Muscle of leg (tissue), 11 donors: Measurements from ENCODE around the gene PLA2G6. TPM values are rescaled to one million over a fixed set of nuclear protein-coding genes. Genes with fewer than 3 reads are reported as not detected.

Source experiments
- DNase-seq: peaks from one replicate; pipeline ENCODE4 v3.0.0; 2013
- H3K27ac ChIP-seq: one replicate; pipeline ENCODE4 v1.5.1; 2013; ENCODE audit warnings: mild to moderate bottlenecking, low read length, control low read depth
- H3K27me3 ChIP-seq: one replicate; pipeline ENCODE4 v1.6.1; 2013; ENCODE audit warnings: low read length; ENCODE audit not compliant: control insufficient read depth, insufficient read depth
- H3K36me3 ChIP-seq: one replicate; pipeline ENCODE4 v1.6.1; 2013; ENCODE audit warnings: low read length; ENCODE audit not compliant: control insufficient read depth, insufficient read depth
- H3K4me1 ChIP-seq: one replicate; pipeline ENCODE4 v1.6.1; 2013; ENCODE audit warnings: low read length; ENCODE audit not compliant: control insufficient read depth, insufficient read depth
- H3K4me3 ChIP-seq: one replicate; pipeline ENCODE4 v1.5.1; 2013; ENCODE audit warnings: low read length, control low read depth
- H3K9me3 ChIP-seq: replicated peaks from 2 replicates; pipeline ENCODE4 v1.6.1; 2013; ENCODE audit warnings: low read depth, low read length; ENCODE audit not compliant: control insufficient read depth
- WGBS: methylation state at CpG from one replicate; pipeline ENCODE4 v1.1.5; 2013; ENCODE audit warnings: missing lambda C conversion rate; ENCODE audit not compliant: insufficient coverage; 5-methylcytosine and 5-hydroxymethylcytosine counted together
- polyA plus RNA-seq, 8 donors: library from polyadenylated mRNA; unstranded; fragments of 120-200 nt; gene quantifications; one replicate each; pipeline versions ENCODE4 v1.2.1 to v1.2.3, GENCODE V29; 2013; ENCODE audit warnings: inconsistent platforms in 1 of 8, low replicate concordance in 1 of 8; ENCODE audit not compliant: insufficient read length in 8 of 8, insufficient read depth in 1 of 8
- total RNA-seq: library from RNA; stranded (reverse); fragments of 120-200 nt; gene quantifications from one replicate; pipeline ENCODE4 v1.2.4, GENCODE V29; 2013

Gene PLA2G6
- total and polyA plus RNA-seq, 9 donors = 6.3 to 14.2 (median 10.1) TPM

DNA sequence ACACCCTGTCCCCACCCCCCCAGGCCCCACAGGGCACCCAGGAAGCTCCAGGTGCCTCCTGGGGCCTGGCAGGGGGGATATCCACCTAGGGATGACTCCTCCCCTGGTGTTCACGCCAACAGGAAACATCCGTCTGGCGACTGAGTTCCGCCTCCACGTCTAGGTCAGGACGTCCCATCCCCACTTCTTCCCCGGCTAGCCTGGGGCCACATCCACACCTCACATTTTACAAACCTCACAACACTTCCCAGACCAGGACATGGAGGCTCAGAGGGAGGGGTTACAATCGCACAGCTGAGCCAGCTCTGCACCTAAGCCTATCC, 41.1 kb upstream of the PLA2G6 start:
- no peaks in the 10 kb centered on the region for H3K27me3 ChIP-seq
- WGBS = no CpG with 5 or more reads among the region's 8 CpGs
- no peaks in the 10 kb centered on the region for H3K9me3 ChIP-seq
- H3K4me1 ChIP-seq = peaks cover 41% of the 10 kb centered on the region
- H3K4me3 ChIP-seq = no peak overlapping the region
- H3K36me3 ChIP-seq = peaks cover 76% of the 10 kb centered on the region
- H3K27ac ChIP-seq = no peak overlapping the region
- no peak for DNase-seq

DNA sequence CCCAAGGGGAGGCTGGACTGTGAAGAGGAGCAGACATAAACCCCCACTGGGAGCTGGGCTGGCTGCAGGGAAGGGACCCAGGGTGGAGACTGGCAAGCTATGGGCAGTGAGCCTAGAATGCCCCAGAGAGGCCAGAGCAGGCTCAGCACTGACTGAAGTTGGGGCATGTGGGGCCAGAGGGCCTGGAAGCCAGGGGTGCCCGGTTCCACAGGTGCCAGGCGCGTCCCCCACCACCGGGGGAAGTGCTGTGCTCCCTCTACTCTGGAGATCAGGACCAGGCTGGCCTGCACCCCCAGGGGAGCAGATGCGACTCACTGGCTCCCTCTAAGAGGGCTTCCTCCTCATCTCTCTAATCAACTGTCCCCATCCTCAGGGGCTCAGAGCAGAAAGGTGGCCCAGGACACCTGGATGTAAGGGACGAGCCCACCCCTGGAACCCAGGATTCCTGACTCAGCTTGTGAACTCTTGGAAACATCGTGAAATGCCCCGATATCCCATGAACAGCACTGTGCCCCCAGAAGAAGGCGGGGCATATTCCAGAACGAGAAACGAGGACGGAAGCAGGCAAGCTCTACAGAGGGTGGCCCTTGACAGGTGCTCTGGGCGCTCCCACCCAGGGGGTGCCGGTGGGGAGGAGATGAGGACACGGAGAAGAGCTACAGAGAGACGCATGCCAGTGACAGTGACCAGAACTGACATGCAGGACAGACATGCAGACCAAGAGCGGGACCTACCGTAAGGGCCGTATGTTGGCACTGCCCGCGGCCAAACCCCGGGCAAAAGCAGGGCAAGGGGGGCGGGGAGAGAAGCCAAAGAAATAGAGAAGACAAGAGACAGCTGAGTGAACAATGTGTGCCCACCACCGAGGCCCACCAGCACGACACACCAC, 40.5 kb upstream of the PLA2G6 start:
- H3K4me1 ChIP-seq = peaks cover 37% of the 10 kb centered on the region
- H3K4me3 ChIP-seq = no peak overlapping the region
- WGBS = 83% methylated on average over 18 of the region's 25 CpGs
- peaks cover 70% of the 10 kb centered on the region for H3K36me3 ChIP-seq
- H3K27ac ChIP-seq = no peak overlapping the region
- no peaks in the 10 kb centered on the region for H3K9me3 ChIP-seq
- no peak for DNase-seq
- H3K27me3 ChIP-seq = no peaks in the 10 kb centered on the region

DNA sequence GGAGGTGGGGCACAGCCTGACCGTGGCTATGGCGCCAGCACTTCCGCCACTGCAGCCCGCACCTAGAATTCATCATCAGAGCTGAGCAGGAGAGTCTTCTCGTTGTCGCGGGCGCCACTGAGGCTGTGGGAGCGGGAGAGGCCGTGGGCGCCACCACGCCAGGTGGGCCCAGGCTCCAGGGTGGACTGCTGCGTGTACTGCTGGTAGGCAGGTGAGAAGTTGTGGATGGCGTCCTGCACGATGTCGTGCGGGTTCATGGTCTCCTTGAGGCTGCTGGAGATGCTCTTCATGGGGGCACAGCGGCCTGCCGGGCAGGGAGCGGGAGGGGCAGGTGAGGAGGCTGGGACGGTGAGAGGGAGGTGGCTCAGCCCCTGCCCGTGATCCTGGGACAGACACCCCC, 39.8 kb upstream of the PLA2G6 start:
- DNase-seq = no peak
- 92% methylated on average over 17 of the region's 22 CpGs for WGBS
- Histone ChIP-seq H3K36me3 (peaks cover 63% of the 10 kb centered on the region), H3K4me1 (peaks cover 37% of the 10 kb centered on the region), H3K27ac (no peak overlapping the region), H3K4me3 (no peak overlapping the region), H3K27me3 (no peaks in the 10 kb centered on the region), H3K9me3 (no peaks in the 10 kb centered on the region)

DNA sequence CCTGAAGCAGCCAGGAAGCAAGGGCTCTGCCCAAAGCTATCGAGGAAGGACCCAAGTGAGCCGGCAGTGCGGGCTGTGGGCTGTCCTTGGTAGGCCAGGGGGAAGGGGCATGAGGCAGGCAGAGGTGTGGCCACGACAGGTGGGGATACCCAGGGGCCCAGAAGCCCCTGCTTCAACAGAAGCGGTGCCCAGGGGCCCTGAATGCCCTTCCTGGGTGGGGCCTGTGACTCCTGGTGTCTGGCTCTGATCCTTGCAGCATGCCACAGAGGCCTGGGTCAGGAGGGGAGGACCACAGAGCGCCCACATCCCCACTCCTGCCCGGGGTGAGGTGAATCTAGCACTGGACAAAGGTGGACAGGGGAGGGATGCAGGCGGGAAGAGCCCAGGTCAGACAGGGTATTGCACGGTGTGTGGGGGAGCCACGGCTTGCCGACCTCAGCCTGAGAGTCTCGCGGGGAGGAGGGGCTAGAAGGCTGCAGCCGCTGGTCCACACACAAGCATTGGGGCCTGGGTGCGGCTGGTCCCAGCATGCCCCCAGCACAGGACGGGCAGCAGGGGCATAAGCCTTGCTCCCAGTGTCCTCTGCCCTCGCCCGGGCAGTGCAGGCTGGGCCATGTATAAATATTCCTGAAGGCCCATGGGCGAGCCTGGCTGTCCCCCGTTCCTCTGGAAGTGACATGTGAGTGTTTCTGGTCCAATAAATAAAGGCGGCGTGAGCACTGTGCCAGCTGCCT, 39.2 kb upstream of the PLA2G6 start:
- Histone ChIP-seq H3K4me3 (no peak overlapping the region), H3K27ac (peak overlapping the region; percentile 88), H3K9me3 (no peaks in the 10 kb centered on the region), H3K36me3 (peaks cover 57% of the 10 kb centered on the region), H3K4me1 (peaks cover 37% of the 10 kb centered on the region), H3K27me3 (no peaks in the 10 kb centered on the region)
- DNase-seq = no peak
- WGBS = 71% methylated on average over 20 of the region's 22 CpGs

DNA sequence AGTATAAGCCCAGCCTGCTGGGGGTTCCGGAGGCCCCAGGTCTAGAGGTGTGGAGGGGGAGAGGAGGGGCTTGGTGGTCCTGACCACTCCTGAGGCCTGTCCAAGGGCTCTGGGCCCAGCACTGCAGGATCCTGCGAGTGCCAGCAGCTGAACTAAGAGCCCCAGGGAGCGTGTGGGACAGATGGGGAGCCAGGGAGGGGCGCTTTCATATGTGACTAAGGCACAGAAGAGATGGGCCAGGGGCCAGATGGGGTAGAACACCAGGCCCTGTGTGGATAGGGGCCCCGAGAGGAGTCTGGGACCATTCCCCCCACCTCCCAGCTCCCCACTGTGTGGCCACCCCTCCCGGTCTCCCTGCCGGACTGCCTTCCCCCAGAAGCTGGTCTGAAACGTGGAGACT, 38.5 kb upstream of the PLA2G6 start:
- H3K4me3 ChIP-seq = no peak overlapping the region
- peaks cover 50% of the 10 kb centered on the region for H3K36me3 ChIP-seq
- H3K9me3 ChIP-seq = no peaks in the 10 kb centered on the region
- peaks cover 41% of the 10 kb centered on the region for H3K4me1 ChIP-seq
- no peaks in the 10 kb centered on the region for H3K27me3 ChIP-seq
- WGBS = 57% methylated on average over 4 of the region's 8 CpGs
- DNase-seq = no peak
- H3K27ac ChIP-seq = peak overlapping the region; percentile 88

DNA sequence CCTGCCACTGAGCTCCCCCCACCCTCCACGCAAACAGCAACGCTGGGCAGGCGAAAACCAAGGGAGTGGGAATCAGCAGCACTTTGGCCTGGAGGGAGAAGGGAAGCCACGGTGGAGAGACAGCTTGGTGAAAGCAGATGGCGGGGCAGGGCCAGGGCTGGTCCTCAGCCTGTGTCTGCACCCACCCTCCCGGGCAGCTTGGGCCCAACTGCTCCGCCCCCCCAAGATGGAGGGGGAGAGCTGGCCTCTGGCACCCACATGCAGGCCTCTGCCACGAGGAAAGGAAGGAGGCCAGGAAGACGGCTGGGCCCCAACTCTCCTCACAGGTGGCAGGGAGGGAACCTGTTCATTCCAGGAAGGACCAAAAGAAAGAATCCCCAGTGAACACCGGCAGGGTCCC, 38.0 kb upstream of the PLA2G6 start:
- Histone ChIP-seq H3K4me1 (peaks cover 47% of the 10 kb centered on the region), H3K4me3 (no peak overlapping the region), H3K36me3 (peaks cover 45% of the 10 kb centered on the region), H3K27me3 (no peaks in the 10 kb centered on the region), H3K9me3 (no peaks in the 10 kb centered on the region), H3K27ac (peak overlapping the region; percentile 88)
- no peak for DNase-seq
- WGBS = 60% methylated on average over 4 of the region's 10 CpGs

DNA sequence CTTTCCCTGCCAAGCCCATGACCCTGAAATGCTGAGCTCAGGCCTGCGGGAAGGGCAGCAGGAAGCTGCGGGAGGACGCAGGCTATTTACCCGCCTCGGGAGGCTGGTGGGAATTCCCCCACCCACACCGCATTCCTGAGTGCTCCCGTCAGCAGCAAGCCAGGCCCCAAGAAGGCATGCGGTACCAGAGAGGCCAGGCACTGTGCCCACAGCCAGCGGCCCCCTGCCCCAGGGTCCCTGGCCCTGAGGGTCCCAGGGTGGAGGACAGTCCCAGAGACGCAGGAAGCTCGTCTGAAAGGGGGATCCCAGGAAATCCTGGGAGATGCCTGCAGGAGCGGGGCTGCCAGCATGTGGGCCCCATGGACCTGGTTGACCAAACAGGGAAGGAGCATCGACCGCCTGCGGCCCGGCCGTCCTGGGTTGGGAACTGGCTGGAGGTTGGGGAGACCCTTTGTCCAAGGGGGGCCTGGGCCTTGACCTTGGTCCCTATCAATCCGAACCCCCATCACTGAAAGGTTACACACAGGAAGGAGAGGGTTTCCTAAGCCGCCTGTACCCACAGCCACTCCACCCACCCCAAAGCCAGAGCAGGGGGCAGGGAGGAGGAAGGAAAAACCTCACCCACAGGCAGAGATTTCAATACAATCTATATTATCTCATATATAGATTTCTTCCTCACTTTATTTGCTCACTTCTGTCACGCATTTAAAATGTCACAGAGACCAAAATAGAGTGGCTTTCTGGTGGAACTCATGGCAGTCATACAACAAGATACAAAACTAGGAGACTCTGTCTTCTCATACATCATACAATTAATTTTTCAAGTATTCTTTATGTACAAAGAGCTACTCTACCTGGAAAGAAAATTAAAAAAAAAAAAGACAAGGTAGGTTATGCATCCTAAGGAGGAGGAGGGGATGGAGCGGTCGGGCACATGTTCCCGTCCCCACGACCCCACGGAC, 37.3 kb upstream of the PLA2G6 start:
- H3K36me3 ChIP-seq = peaks cover 40% of the 10 kb centered on the region

DNA sequence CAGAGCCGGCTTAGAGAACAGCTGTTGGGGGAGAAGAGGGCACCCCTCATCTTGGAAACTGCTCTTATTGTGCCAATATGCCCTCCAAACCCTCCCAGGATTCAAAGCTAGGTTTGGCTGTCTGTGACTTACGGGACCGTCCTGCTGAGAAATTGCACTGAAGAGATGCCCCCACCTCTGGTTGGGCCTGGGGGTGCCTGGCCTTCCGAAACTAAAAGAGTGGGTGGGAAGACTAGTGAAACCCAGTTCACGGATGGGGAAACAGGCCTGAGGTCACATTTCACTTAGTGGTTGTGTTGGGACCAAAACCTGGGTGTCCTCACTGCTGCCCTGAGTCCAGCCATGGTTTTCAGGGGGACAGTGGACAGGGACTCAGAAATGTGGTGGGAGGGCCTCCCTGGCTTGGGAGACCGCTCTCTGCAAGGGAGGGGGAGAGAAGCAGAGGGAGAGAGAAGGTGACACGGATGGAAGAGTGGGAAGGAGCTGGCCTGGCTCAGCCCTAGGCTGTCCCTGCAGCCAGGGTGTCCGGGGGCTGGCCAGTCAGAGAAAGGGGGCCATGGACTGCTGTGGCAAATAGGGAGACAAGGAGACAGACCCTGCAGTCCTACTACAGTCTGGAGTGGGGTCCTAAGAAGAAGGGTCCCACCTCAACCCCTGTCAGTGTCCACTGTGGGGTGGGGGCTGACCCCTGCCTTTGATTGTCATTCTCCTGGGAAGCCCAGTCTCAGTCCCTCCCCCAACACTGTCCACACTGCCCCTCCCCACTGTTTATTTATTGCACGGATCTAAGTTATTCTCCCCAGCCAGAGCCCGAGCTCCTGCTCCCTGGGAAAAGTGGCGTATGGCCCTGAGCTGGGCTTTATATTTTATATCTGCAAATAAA, 33.8 kb upstream of the PLA2G6 start:
- Histone ChIP-seq H3K4me3 (no peak overlapping the region), H3K4me1 (peaks cover 42% of the 10 kb centered on the region), H3K27me3 (peaks cover 5% of the 10 kb centered on the region), H3K27ac (no peak overlapping the region), H3K36me3 (peaks cover 6% of the 10 kb centered on the region), H3K9me3 (no peaks in the 10 kb centered on the region)
- 56% methylated on average over 4 of the region's 11 CpGs for WGBS
- no peak for DNase-seq

More for the DNA sequence above, 37.3 kb upstream of the PLA2G6 start:
- H3K4me3 ChIP-seq = no peak overlapping the region
- peaks cover 2% of the 10 kb centered on the region for H3K27me3 ChIP-seq
- H3K27ac ChIP-seq = peak overlapping the region; percentile 88
- no peaks in the 10 kb centered on the region for H3K9me3 ChIP-seq
- H3K4me1 ChIP-seq = peaks cover 52% of the 10 kb centered on the region
- WGBS = 21% methylated on average over 10 of the region's 25 CpGs
- DNase-seq = peak; percentile 80

DNA sequence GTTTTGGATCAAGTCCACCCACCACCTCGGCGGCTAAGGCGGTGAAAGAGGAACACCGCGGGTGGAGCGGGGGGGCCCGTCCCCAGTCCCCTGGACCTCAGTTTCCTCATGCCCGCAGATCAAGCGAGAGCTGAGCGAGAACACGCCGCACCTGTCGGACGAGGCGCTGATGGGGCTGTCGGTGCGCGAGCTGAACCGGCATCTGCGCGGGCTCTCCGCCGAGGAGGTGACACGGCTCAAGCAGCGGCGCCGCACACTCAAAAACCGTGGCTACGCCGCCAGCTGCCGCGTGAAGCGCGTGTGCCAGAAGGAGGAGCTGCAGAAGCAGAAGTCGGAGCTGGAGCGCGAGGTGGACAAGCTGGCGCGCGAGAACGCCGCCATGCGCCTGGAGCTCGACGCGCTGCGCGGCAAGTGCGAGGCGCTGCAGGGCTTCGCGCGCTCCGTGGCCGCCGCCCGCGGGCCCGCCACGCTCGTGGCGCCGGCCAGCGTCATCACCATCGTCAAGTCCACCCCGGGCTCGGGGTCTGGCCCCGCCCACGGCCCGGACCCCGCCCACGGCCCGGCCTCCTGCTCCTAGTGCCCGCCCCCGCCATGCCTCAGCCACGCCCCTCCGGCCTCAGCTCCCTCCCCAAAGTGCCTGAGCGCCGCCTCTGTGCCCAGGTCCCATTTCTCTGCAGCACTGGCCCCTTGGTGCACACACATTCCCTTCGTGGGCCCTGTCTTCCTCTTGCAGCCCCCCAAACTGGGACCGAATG, 32.8 kb upstream of the PLA2G6 start:
- H3K36me3 ChIP-seq = no peaks in the 10 kb centered on the region
- 3% methylated on average over 76 of the region's 81 CpGs for WGBS
- H3K27me3 ChIP-seq = peaks cover 5% of the 10 kb centered on the region
- peak; percentile 86 for DNase-seq
- no peaks in the 10 kb centered on the region for H3K9me3 ChIP-seq
- H3K27ac ChIP-seq = no peak overlapping the region
- H3K4me1 ChIP-seq = peaks cover 33% of the 10 kb centered on the region
- H3K4me3 ChIP-seq = peak overlapping the region; percentile 26
